B cell (primary cell): ENCODE data around the gene ANKS1B. TPM values are rescaled to one million over a fixed set of nuclear protein-coding genes. Genes with fewer than 3 reads are reported as not detected.

Experiments used
- ATAC-seq: fragments of 200-7000 bp; cut with Tn5 transposase; one replicate; pipeline ENCODE4 v1.10.0; 2021; ENCODE audit warnings: low read depth, mild to moderate bottlenecking, moderate number of reproducible peaks, moderate library complexity
- CTCF ChIA-PET: fragments of 350-600 bp; sonication (Branson Sonifier 250); formaldehyde crosslinking; loops from one replicate; lab custom pipeline; 2021; ENCODE audit warnings: antibody characterized with exemption, inconsistent platforms; lab: Charles Lee
- POLR2A ChIA-PET: fragments of 350-600 bp; sonication (Branson Sonifier 250); formaldehyde crosslinking; loops from one replicate; lab custom pipeline; 2021; ENCODE audit warnings: antibody characterized with exemption; lab: Charles Lee
- DNase-seq: peaks from one replicate; pipeline ENCODE4 v3.0.0; 2013
- H2AFZ ChIP-seq: 2 replicates; pipeline ENCODE4 v1.6.1; 2012; ENCODE audit warnings: mild to moderate bottlenecking, low read depth, low read length; ENCODE audit not compliant: insufficient read depth, poor library complexity, severe bottlenecking
- H3K27ac ChIP-seq, 2 donors: 1 replicate in 1 of 2; 2 replicates in 1 of 2; pipeline ENCODE4 v1.5.1; 2012 to 2013; ENCODE audit warnings: low read length in 2 of 2, mild to moderate bottlenecking in 2 of 2, moderate library complexity in 1 of 2
- H3K27me3 ChIP-seq, 4 experiments: fragments of 200-600 bp in 1 of 4; sonication (generic) in 1 of 4; replicated peaks in 1 of 4; 1 replicate in 2 of 4; 2 replicates in 2 of 4; pipeline versions ENCODE4 v1.6.1 to v1.7.0; 2013 to 2016; ENCODE audit warnings: low read length in 3 of 4, mild to moderate bottlenecking in 2 of 4, mixed read lengths in 1 of 4, moderate library complexity in 1 of 4; ENCODE audit not compliant: insufficient read depth in 4 of 4, control insufficient read depth in 3 of 4; ENCODE audit errors: control extremely low read depth in 1 of 4
- H3K36me3 ChIP-seq, 2 experiments: replicated peaks in 1 of 2; 1 replicate in 1 of 2; 2 replicates in 1 of 2; pipeline versions ENCODE4 v1.6.1 to v1.7.1; 2013; ENCODE audit warnings: low read length in 1 of 2; ENCODE audit not compliant: insufficient read depth in 2 of 2, control insufficient read depth in 1 of 2; ENCODE audit errors: control extremely low read depth in 1 of 2, extremely low read depth in 1 of 2
- H3K4me1 ChIP-seq, 2 donors: fragments of 200-600 bp in 1 of 2; sonication (generic) in 1 of 2; 1 replicate in 1 of 2; 2 replicates in 1 of 2; pipeline versions ENCODE4 v1.5.1 to v1.6.1; 2013 to 2017; ENCODE audit warnings: low read length in 2 of 2; ENCODE audit not compliant: control insufficient read depth in 2 of 2, insufficient read depth in 2 of 2
- H3K4me2 ChIP-seq: replicated peaks from 2 replicates; pipeline ENCODE3; 2012; ENCODE audit warnings: mild to moderate bottlenecking, low read depth, low read length; ENCODE audit not compliant: poor library complexity, severe bottlenecking
- H3K4me3 ChIP-seq, 5 experiments: fragments of 200-600 bp in 1 of 5; sonication (generic) in 1 of 5; 1 replicate in 3 of 5; 2 replicates in 2 of 5; pipeline versions ENCODE4 v1.5.1 to v1.7.0; 2011 to 2016; ENCODE audit warnings: low read length in 4 of 5, mild to moderate bottlenecking in 4 of 5, low read depth in 2 of 5, control low read depth in 1 of 5, moderate library complexity in 1 of 5; ENCODE audit not compliant: insufficient read depth in 1 of 5; ENCODE audit errors: control extremely low read depth in 1 of 5, extremely low read depth in 1 of 5
- H3K79me2 ChIP-seq: fragments of 200-600 bp; sonication (generic); one replicate; pipeline ENCODE4 v1.6.0; 2016; ENCODE audit warnings: low read length; ENCODE audit not compliant: control insufficient read depth, insufficient read depth
- H3K9ac ChIP-seq: fragments of 200-600 bp; sonication (generic); 2 replicates; pipeline ENCODE4 v1.6.1; 2017; ENCODE audit warnings: mild to moderate bottlenecking, low read length, moderate library complexity
- H3K9me3 ChIP-seq, 3 donors: one replicate each; pipeline versions ENCODE4 v1.6.1 to v1.7.1; 2013; ENCODE audit warnings: low read length in 2 of 3; ENCODE audit not compliant: control insufficient read depth in 2 of 3, insufficient read depth in 1 of 3; ENCODE audit errors: control extremely low read depth in 1 of 3
- H4K20me1 ChIP-seq: 2 replicates; pipeline ENCODE4 v1.6.0; 2012; ENCODE audit warnings: mild to moderate bottlenecking, low read length; ENCODE audit not compliant: insufficient read depth, control insufficient read depth, poor library complexity, severe bottlenecking
- H3K27ac Mint-ChIP-seq: one replicate; pipeline ENCODE4 v1.8.0; 2021; ENCODE audit warnings: mixed read lengths
- H3K27me3 Mint-ChIP-seq: one replicate; pipeline ENCODE4 v1.8.0; 2021; ENCODE audit warnings: mixed read lengths
- H3K4me1 Mint-ChIP-seq: one replicate; pipeline ENCODE4 v1.8.0; 2021; ENCODE audit warnings: mixed read lengths
- H3K4me3 Mint-ChIP-seq: one replicate; pipeline ENCODE4 v1.8.0; 2021; ENCODE audit warnings: mixed read lengths
- H3K9me3 Mint-ChIP-seq: one replicate; pipeline ENCODE4 v1.8.0; 2022; ENCODE audit warnings: mixed read lengths; ENCODE audit not compliant: insufficient read depth
- CTCF ChIP-seq: fragments of 200-600 bp; IDR thresholded peaks from one replicate; pipeline ENCODE4 v1.8.0; 2022; ENCODE audit warnings: antibody characterized with exemption, mild to moderate bottlenecking
- EZH2 ChIP-seq: IDR thresholded peaks from 2 replicates; pipeline ENCODE4 v1.6.1; 2012; ENCODE audit warnings: borderline replicate concordance, low read depth, mild to moderate bottlenecking, moderate library complexity, low read length; ENCODE audit not compliant: insufficient read depth, poor library complexity, severe bottlenecking
- WGBS: methylation state at CpG from one replicate; pipeline ENCODE4 v1.1.5; 2013; ENCODE audit warnings: missing lambda C conversion rate; ENCODE audit not compliant: insufficient coverage; 5-methylcytosine and 5-hydroxymethylcytosine counted together
- intact Hi-C: fragments of 100-400 bp; cut with micrococcal nuclease; formaldehyde crosslinking; loops from one replicate; pipeline ENCODE4 v1.10.0; 2022
- polyA plus RNA-seq: library from polyadenylated mRNA; depleted of rRNA; stranded (reverse); fragments of >200 nt; gene quantifications from 2 replicates; pipeline ENCODE4 v1.2.3, GENCODE V29; 2012
- total RNA-seq, 2 donors: library from RNA; stranded (reverse); fragments of 120-200 nt in 1 of 2; gene quantifications; 1 replicate in 1 of 2; 2 replicates in 1 of 2; pipeline versions ENCODE4 v1.2.3 to v1.2.4, GENCODE V29; 2013 to 2022

ANKS1B gene
- total and polyA plus RNA-seq, 2 donors (not counting 1 experiment from before 2014, with no cell fraction given): not detected

GRCh38 chr12:99977550-99977949 lies 7.2 kb downstream of the ANKS1B start:
- H2AFZ ChIP-seq: no peak overlapping the region
- POLR2A ChIA-PET: no interaction called here
- H3K9me3 ChIP-seq: no peaks in the 10 kb centered on the region
- Mint-ChIP-seq H3K4me3 (no peak overlapping the region), H3K27me3 (peaks cover 32% of the 10 kb centered on the region), H3K27ac (no peak overlapping the region), H3K9me3 (peaks cover 2% of the 10 kb centered on the region), H3K4me1 (no peaks in the 10 kb centered on the region)
- H3K4me3 ChIP-seq: no peak overlapping the region
- no peak overlapping the region for H3K9ac ChIP-seq
- TF ChIP-seq CTCF: no peak
- TF ChIP-seq EZH2: no peak
- CTCF ChIA-PET: no interaction called here
- no peak overlapping the region for H3K27ac ChIP-seq
- no peak for DNase-seq
- H4K20me1 ChIP-seq: no peaks in the 10 kb centered on the region
- no peaks in the 10 kb centered on the region for H3K4me1 ChIP-seq
- ATAC-seq: no peak
- no peak overlapping the region for H3K4me2 ChIP-seq
- WGBS: no CpG with 5 or more reads among the region's 4 CpGs
- no peaks in the 10 kb centered on the region for H3K36me3 ChIP-seq
- no peaks in the 10 kb centered on the region for H3K27me3 ChIP-seq
- no peaks in the 10 kb centered on the region for H3K79me2 ChIP-seq
- intact Hi-C loops: no loop called here

- H3K9me3 Mint-ChIP-seq: peaks cover 2% of the 10 kb centered on the region
- CTCF ChIA-PET: no interaction called here
- H3K4me2 ChIP-seq: no peak overlapping the region
- no peak overlapping the region for H3K27ac Mint-ChIP-seq
- ATAC-seq: no peak
- intact Hi-C loops: no loop called here
- no peak overlapping the region for H2AFZ ChIP-seq
- no peaks in the 10 kb centered on the region for H3K4me1 ChIP-seq
- POLR2A ChIA-PET: no interaction called here
- no peaks in the 10 kb centered on the region for H3K36me3 ChIP-seq
- H3K79me2 ChIP-seq: no peaks in the 10 kb centered on the region
- no peak overlapping the region for H3K27ac ChIP-seq
- H3K9me3 ChIP-seq: no peaks in the 10 kb centered on the region
- no peak overlapping the region for H3K4me3 ChIP-seq
- no peak overlapping the region for H3K9ac ChIP-seq
- TF ChIP-seq EZH2: no peak
- TF ChIP-seq CTCF: no peak
- no peak overlapping the region for H3K4me3 Mint-ChIP-seq
- peaks cover 31% of the 10 kb centered on the region for H3K27me3 Mint-ChIP-seq
- H4K20me1 ChIP-seq: no peaks in the 10 kb centered on the region
- H3K27me3 ChIP-seq: no peaks in the 10 kb centered on the region
- DNase-seq: no peak
- H3K4me1 Mint-ChIP-seq: no peaks in the 10 kb centered on the region
These were observed 8.0 kb downstream of the ANKS1B start for GRCh38 chr12:99976762-99977161.
